GM21529 (cell line): ENCODE measurements around the gene VAV2.

Experiments
- ATAC-seq: cut with Tn5 transposase; IDR thresholded peaks from one replicate; pipeline ENCODE4 v1.9.1; 2021; ENCODE audit not compliant: unreplicated experiment

The VAV2 gene

DNA sequence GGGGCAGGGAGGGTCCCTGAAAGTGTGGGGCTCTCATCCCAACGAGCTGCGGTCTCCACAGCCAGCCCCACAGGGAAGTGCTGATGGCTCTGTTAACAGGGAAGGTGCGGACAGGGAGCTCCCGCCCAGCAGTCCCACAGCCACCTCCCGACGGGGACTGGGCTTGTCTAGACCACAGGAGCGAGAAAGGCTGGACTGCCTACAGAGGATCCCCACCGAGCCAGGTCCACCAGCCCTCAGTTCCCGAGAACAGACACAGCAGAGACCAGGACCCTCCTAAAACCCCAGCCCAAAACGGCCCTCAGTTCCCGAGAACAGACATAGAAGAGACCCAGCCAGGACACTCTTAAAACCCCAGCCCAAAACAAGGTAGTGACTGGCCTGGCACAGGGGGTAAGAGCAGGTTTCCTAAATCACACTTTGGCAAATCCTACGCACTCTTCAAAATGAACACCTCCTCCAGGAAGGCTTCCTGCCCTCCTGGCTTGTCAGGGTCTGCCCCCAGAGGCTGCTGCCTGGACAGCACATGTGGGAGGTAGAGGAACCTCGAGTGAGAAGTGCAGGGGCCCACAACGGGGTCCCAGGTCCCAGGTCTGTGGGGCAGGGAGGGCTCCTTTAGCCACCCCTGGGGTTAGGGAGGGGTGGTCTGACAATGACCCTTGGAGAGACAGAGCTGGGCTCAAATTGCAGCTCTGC is 167.9 kb downstream of the VAV2 start:
- ATAC-seq = no peak

DNA sequence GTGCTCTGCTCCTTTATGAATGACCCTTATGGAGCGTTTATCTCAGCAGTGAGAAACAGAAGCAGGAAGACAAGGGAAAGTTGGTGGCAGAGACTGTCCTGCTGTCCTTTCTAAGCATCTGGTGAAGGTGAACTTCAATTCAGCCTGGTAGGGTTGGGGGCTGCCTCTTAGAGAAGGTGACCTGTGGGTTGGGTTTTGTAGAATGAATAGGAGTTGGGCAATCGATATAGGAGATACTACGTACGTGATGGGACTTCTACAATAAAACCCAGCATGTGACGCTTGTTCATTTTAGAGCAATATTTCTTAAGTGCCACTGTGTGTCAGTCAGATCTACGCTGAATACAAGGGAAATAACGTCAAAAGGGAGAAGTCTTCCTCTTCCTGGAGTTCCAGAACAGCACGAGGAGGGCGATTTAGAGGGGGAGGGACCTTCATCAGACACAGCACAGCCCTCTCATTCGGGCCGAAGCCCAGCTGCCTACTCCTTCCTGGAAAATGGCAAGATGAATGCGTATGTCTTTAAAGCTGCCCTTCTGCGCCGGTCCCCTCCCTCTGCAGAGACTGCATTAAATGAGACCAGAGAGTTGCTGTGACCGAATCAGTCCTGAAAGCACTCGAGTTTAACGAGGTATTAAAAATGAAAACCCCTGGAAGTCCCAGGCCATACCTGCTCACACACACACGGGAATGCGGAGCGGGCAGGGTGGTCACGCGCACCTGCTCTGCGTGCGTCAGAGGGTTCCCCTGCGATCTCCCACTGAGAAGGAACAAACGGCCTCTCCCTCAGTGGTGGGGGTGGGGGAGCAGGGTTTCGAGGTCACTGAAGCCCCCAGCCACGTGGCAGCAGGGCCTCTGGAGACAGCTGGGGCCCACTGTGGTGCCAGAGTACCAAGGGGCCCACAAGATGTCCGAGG is 168.7 kb downstream of the VAV2 start:
- ATAC-seq = no peak

DNA sequence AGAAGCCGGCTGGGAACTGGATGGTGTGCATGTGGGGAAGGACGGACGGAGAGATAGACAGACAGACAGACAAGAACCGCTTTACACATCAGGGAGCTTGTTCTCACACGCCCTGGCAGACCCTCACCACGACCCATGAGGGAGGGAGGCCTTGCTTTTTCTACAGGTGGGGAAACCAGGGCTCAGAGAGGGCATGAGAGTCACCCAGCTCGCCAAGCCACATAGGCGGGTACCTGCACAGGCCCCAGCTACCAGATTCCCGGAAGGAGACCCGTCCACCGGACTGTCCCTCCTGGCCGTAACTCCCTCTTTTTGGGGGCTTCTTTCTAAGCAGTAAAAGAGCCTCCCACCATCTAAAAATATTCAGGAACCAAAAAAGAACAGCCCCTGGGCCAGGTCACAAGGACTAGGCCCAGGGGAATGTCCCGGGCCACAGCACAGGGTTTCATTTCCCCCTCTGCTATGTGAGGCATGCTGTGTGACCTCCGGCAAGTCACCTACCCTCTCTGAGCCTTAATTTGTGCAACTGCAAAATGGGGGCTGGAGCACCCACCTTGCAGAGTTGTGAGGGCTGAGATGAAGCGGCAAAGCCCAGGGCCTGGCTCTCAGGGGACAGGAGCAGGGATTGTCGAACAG is 169.6 kb downstream of the VAV2 start:
- peak; percentile 41 for ATAC-seq

- ATAC-seq = peak; percentile 24
Observed at GRCh38 chr9:133821601-133822429, 170.3 kb downstream of the VAV2 start.

GRCh38 chr9:133819923-133820322 is 172.2 kb downstream of the VAV2 start:
- ATAC-seq = no peak

- no peak for ATAC-seq
Observed at GRCh38 chr9:133818444-133818843, 173.7 kb downstream of the VAV2 start.

- ATAC-seq = no peak
Observed at GRCh38 chr9:133815781-133816180, 176.3 kb downstream of the VAV2 start.

DNA sequence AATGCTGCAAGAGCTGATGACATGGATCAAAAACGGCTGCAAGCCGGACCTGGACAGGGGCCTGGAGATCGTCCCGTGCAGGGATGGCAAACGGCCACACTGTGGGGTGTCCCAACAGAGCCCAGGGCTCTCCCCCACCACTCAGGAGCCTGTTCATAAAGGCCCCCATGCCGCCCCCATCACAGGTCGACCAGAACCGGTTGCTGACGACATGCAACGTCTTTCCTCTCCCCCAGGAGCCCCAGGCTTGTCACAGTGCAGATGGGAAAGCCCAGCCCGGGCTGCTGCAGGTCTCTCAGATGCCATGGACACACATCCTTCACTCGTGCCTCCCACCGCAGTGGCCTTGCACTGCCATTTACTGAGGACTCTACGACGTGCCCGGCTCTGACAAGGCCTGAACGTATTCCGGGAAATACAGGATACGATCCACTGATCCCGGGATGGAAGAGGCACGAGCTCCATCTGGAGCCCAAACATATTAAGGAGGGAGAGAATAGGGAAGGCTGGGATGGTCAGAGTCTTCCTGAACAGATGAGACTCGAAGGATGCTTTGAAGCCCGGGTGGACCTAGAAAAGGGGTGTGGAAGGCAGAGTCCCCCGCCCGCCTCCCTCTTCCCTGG is 177.4 kb downstream of the VAV2 start:
- no peak for ATAC-seq

DNA sequence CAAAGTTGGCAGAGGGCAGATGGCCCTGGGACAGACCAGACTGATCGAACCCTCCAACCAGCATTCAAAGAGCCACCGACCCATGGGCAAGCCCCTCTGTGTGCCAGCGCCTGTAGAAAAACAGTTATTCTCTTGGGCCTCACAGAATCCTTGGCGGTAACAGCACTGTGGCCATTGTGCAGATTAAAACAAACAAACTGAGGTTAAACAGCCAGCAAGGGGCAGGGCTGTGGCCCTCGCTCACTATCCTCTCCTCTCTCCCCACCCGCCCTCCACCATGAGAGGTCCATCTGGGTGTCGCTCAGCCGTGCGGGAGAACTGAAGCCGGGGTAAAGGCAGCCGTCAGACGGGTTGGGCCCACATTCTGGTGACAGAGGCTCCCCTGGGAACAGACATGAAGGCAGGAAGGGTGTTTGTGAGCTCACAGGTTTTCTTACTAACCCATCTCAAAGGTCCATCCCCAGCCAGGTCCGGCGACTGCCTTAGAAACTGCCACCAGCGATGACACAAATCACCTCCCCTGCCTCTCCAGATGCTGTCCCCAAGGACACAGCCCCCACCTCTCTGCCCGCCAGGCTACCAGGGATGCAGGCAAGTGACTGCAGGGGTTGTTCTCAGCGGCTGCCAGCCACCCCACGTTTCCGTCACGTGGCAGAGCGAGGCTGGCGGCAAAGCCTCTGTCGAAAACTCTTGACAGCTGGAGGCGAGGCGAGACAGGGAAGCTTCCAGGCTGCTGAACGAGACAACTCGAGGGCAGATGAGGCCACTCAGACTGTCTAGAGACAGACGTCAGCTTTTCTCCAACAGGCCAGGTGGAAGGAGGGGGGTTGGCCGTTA is 178.2 kb downstream of the VAV2 start:
- ATAC-seq = no peak

DNA sequence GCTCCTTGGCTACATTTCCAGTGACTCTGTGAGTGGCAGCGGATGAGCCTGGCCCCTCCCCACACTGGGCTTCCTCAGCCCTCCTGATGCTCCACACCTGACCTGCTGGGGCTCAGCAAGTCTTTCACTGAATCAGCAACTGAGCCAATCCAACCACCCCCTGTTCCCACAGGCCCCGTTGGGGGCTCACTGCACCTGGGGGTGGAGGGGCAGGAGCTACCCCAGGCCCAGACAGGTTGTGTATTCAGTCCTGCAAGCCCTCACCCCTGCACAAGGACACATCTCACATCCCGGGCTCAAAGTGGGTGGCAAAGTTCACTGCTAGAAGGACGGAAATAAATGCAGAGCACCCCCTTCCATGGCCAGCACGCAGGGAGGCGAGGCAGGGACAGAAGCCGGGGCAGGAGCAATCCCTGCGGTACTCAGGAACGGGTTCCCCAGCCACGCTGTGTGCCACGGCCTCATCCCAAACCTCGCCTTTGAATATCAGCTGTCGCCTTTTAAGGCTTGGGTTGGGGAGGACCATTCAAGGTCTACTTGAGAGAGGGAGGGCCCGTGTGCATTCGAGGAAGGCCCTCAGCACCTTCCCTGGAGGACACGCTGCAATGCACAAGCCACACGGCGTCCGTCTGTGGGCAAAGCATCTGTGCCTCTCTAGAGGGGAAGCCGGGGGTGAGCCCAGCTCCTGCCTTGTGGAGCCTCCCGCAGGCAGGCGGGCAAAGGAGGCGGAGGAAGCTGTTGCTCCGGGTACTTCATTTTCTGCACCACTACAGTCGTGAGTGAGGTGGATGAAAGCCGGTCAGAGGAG is 179.0 kb downstream of the VAV2 start:
- ATAC-seq = no peak

- ATAC-seq = no peak
Observed at GRCh38 chr9:133812077-133812868, 179.9 kb downstream of the VAV2 start.

DNA sequence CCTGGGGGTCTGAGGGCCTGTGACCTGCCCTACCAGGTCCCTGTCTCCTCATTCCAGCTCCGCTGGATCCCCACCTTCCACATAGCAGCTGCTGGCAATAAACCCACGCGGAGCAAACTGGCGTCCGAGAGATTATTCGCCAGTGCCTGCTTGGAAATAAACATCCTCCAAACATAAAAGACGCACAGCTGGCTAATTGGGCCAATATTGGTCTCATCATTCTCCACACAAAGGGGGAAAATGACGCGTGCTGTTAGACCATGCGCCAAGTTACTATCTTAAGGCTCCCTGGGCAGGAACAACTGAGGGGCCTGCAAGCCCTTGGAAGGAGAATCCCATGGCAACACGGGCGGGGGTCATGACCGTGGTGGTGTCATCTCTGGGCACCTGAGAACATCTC is 180.7 kb downstream of the VAV2 start:
- no peak for ATAC-seq

DNA sequence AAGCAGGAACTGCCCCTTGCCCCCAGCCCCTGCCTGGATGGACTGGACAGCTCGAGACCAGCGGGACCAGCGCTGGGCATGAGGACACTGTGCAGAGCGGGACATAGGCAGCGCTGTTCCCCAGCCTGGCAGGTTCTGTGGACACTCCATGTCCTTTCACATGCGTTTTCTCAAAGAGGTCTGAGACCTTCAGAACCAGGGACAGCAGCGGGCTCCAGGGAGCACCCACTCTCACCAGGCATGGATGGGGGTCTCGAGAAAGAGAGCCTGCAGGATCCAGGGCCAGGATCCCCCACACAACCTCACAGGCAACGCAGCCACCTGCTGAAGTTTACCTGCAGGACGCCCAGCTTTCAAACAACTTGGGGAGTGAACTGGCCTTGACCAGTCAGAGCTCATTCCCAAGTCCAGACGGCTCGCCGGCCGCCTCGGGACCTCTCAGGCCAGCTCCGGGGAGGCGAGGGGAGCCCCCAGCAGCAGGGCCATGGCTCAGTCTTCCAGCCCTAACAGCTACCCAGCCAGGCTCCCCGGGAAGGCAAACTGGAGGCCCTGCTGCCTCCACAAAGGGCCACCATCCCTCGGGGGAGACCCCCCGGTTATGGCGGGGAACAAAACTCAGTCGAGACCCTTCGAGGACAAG is 181.4 kb downstream of the VAV2 start:
- no peak for ATAC-seq

DNA sequence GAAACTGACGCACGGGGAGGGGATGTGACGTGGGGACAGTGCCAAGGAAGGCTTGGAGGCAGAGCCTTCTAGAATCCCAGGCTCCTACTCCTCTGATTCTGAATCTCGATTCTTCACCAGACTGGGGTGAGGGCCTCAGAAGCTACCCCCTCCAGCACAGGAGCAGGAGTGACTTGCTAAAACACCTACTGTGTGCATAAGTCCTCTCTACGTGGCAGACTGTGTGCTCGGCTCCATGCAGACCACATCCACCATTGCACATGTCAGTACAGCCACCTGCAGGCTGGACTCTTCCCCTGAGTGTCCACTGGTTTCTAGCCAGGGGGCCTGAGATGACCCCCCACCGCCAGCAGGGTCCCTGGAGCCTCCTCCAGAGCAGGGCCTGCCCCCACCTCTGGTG is 182.8 kb downstream of the VAV2 start:
- ATAC-seq = no peak

GRCh38 chr9:133807818-133808217 is 184.3 kb downstream of the VAV2 start:
- no peak for ATAC-seq

- ATAC-seq = no peak
Observed at GRCh38 chr9:133807037-133807436, 185.1 kb downstream of the VAV2 start.

DNA sequence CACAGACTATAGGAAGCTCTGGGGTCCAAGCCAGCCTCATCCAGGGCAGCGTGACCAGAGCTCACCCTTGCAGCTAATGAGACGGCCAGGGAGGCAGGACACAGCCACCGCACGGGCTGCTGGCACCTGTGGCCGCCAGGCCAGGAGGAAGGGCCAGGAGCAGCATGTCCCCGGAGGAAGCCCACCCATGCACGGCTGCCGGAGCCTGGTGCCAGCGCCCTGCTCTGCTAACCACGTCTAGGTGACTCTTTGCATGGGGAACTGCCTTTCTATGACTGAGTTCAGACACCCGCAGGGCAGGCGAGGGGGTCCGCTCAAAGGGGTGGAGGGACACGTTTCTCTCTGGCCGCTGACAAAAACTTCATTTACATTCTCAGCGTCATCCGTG is 185.5 kb downstream of the VAV2 start:
- ATAC-seq = no peak
